ENCODE measurements around the gene ARFRP1.
"Not testable (repeated sequence)": the region's sequence is repeated elsewhere in the genome, so short reads cannot be mapped to it uniquely, and the experiment has no call there.

The ARFRP1 gene

GRCh38 chr20:63686094-63686491, 21.7 kb downstream of the ARFRP1 start:
- DNase-seq: no peak
- intact Hi-C loops (cut with DNase I): no loop called here

DNA sequence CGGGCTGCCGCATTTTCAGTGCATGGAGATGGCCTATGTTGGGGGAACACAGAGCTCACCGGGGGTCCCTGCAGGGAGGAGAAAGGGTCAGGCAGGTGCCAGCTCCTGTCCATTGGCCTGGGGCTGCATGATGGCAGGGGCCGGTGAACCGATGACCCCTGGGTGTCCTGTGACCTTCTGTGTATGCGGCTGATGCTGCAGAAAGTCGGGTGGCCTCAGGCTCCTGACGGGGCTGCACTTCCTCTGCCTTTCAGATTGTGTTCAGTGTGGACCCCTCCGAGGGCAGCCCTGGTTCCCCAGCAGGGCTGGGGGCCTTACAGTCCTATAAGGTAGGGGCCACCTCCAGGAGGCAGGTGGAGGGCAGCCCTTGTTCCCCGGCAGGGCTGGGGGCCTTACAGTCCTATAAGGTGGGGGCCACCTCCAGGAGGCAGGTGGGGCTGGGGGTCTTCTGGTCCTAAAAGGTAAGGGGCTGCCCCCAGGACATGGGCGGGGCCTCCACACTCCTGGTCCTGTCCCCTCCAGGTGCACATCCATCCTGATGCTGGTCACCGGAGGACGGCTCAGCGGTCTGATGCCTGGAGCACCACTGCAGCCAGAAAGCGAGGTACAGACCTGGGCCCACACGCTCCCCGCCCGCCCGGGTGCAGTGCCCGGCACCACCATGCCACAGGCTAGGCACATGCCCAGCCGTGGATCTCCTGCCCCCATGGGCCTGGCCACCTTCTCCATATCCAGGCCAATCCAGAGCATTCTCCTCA, 22.3 kb downstream of the ARFRP1 start:
- DNase-seq: no peak
- intact Hi-C loops (cut with DNase I): no loop called here

GRCh38 chr20:63682384-63683139, 25.2 kb downstream of the ARFRP1 start:
- intact Hi-C loops (cut with DNase I): no loop called here
- DNase-seq: peak in 8 of 10 donors; percentile 59 to 94 (median 78)

- no peak for DNase-seq
- intact Hi-C loops (cut with DNase I): no loop called here
Measured at GRCh38 chr20:63681609-63682142, 26.1 kb downstream of the ARFRP1 start.

DNA sequence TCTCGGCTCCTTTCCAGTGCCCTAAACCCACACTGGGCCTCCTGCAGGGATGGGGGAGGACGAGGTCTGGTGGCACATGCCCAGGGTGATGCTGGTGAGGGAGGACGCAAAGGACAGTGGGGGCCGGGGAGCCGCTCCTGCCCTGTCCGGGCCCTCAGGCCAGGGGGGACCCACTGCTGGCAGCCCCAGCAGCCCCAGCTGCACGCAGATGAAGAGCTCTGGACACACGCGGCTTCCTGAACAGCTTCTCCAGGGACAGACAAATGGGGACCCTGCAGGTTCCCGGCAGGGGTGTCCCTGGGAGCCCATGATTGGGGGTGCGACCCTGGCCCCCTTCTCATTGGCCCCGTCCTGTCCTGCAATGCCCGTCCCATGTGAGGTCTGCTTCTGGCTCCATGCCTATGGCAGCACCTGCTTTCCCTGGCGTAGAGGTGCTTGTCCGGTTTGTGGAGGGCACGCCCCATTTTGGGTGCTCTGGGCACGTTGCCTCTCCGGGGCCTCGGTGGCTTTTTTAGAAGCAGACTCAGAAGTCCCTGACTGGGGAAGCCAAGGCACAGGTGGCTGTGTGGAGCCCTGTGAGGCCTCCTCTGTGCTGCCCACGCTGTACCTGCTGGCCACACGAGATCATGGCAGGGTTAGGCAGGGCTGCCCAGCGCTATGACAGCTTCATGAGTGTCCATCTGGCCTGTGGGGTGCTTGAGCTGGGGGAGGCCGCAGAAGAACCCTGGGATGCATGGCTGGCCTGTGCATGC, 26.7 kb downstream of the ARFRP1 start:
- no peak for DNase-seq
- intact Hi-C loops (cut with DNase I): no loop called here

DNA sequence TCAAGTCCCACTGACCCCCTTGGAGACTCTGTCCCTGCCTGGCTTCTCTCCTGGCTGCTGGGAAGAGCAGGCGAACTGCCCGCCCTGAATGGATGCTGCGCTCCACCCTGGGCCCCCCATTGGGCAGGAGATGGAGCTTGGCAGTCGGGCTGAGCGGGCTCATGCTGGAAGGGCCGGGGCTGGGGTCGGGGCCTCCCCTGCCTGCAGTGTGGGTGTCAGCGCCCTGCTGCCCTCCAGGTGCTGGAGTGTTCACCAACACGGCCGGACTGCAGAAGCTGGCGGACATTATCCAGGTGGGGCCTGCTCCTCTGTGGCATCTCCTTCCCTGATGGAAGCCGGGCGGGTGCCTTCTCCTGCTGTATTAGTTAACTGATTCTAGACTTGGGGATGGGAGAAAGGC, 27.3 kb downstream of the ARFRP1 start:
- intact Hi-C loops (cut with DNase I): no loop called here
- no peak for DNase-seq

GRCh38 chr20:63679799-63680305, 27.9 kb downstream of the ARFRP1 start:
- DNase-seq: peak in 3 of 10 donors; percentile 36 to 85 (median 50)
- intact Hi-C loops (cut with DNase I): no loop called here

- intact Hi-C loops (cut with DNase I): no loop called here
Measured at GRCh38 chr20:63678667-63679465, 28.9 kb downstream of the ARFRP1 start.

GRCh38 chr20:63678071-63678470, 29.7 kb downstream of the ARFRP1 start:
- no peak for DNase-seq
- intact Hi-C loops (cut with DNase I): no loop called here

More at GRCh38 chr20:63678667-63679465, 28.9 kb downstream of the ARFRP1 start:
- DNase-seq: no peak

GRCh38 chr20:63675681-63676368, 32.0 kb downstream of the ARFRP1 start:
- DNase-seq: no peak
- intact Hi-C loops (cut with DNase I): no loop called here

DNA sequence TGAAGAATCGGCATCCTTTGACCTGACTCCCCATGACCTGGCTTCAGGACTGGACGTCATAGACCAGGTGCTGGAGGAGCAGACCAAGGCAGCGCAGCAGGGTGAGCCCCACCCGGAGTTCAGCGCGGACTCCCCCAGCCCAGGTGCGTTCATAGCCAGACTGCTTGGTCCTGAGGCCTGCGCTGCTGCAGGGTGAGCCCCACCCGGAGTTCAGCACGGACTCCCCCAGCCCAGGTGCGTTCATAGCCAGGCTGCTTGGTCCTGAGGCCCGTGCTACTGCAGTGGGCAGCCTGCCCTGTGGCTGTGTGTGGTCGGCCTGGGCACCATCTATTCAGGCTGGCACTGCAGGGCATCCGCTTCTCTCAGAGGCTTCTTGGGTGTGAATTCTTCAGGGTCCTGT, 33.8 kb downstream of the ARFRP1 start:
- intact Hi-C loops (cut with DNase I): no loop called here
- DNase-seq: no peak

DNA sequence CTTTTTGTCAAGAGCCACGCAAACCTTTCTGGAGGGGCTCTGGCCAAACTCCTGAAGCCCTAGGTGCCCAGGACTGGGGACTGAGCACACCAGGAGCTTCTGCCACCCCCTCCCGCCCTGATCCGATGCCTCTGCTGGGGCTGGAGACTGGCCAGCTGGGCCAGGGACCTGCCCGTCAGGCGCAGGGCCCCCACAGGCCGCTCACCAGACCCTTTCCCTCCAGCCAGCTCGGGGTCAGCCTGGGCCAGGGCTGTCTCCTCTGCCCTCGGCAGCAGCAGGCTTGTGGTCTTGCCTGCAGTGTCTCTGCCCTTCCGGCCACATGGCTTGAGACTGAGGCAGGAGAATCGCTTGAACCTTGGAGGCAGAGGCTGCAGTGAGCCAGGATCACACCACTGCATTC, 35.1 kb downstream of the ARFRP1 start:
- no peak for DNase-seq
- intact Hi-C loops (cut with DNase I): no loop called here

DNA sequence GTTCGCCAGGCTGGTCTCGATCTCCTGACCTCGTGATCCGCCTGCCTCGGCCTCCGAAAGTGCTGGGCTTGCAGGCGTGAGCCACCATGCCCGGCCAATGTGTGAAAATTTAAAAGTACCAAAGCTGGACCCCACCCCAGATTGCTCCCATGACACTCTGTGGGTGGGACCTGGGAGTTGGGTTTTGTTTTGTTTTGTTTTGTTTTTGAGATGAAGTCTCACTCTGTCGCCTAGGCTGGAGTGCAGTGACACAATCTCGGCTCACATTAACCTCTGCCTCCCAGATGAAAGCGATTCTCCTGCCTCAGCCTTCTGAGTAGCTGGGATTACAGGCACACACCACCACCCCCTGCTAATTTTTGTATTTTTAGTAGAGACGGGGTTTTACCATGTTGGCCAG, 36.1 kb downstream of the ARFRP1 start:
- intact Hi-C loops (cut with DNase I); DNase-seq: not testable (repeated sequence)

DNA sequence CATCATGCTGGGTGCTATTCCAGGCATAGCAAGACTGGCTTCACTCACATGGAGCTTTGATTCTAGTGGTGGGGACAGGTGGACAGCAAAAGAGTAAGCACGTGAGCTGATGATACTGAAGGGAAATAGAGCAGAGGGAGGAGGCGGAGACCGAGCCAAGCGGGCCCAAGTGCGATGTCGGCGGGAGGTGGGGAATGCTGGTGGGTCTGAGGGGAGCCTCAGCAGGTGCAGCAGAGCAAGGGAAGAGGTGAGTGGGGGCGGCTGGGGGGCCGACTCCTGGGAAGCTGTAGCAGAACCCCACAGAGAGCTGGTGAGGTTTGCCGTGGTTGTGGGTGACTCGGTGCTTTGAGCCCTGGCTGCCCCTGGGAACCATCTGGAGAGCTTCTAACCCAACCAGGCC, 39.4 kb downstream of the ARFRP1 start:
- intact Hi-C loops (cut with DNase I): no loop called here
- DNase-seq: no peak

GRCh38 chr20:63667858-63668257, 39.9 kb downstream of the ARFRP1 start:
- intact Hi-C loops (cut with DNase I): no loop called here
- no peak for DNase-seq

DNA sequence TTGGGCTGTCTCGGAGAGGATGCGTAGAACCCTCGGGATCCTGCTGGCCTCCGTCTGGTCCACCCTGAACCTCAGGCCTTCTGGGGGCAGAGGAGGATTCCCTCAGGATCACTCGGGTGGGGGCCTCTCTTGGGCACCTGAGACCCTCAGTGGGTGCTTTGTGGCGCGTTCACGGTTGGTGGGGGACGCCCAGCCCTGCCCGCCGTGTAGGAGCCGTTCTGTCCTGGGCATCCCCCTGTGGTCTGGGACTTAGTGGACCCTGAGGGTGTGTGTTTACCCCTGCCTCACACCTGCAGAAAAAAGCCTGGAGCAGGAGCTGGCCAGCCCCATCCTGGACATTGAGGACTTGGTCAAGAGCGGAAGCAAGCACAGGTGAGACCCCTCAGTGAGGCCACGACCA, 42.1 kb downstream of the ARFRP1 start:
- intact Hi-C loops (cut with DNase I): no loop called here
- no peak for DNase-seq

- peak in 9 of 10 donors; percentile 38 to 98 (median 80) for DNase-seq
Measured at GRCh38 chr20:63664861-63665594, 42.7 kb downstream of the ARFRP1 start.

DNA sequence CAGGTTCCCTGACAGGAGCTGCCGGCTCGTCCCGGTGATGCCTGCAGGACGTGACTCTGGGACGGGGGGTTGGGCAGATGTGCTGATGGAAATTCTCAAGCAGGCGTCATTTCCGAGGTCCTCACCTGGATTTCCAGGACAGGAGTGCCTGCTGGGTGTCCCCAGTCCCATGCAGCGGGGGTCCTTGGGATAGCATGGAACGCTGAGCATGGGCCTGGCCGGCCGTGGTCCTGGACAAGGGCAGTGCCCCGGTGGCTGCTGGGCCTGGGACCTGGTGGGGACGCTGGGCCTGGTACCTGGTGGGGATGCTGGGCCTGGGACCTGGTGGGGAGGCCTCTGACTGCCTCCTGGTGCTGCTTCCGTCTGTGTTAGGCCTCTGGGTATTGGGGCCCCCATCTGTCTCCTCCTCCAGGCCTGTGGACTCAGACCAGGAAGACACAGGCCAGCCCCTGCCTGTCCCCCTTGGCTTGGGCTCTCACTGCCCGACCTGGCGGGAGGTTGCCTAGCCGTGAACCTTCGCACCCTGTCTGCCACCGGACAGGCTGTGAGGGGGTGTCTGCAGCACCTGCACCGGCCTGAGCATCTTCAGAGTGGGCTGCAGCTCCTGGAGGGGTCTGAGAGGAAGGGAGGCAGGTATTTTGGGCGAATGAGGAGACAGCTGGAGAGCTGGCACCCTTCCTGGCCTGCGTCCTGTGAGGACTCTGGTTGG, 43.5 kb downstream of the ARFRP1 start:
- intact Hi-C loops (cut with DNase I): no loop called here
- no peak for DNase-seq

More at GRCh38 chr20:63664861-63665594, 42.7 kb downstream of the ARFRP1 start:
- intact Hi-C loops (cut with DNase I): no loop called here
